MM.1S (cell line): ENCODE data around the gene JAM2.
"Not testable (repeated sequence)": the region's sequence is repeated elsewhere in the genome, so short reads cannot be mapped to it uniquely, and the experiment has no call there.

Experiments
- DNase-seq: peaks from one replicate; pipeline ENCODE4 v3.0.0-alpha.2; 2015
- H2AFZ ChIP-seq: fragments of 300-600 bp; sonication (generic); 2 replicates; pipeline ENCODE4 v1.6.0; 2016; ENCODE audit warnings: antibody characterized with exemption, low read length
- H3F3A ChIP-seq: fragments of 300-600 bp; sonication (generic); 2 replicates; pipeline ENCODE4 v1.6.1; 2016; ENCODE audit warnings: mild to moderate bottlenecking, antibody characterized with exemption, low read length, moderate library complexity, mixed read lengths; ENCODE audit not compliant: insufficient read depth
- H3K27ac ChIP-seq: fragments of 300-600 bp; sonication (generic); 2 replicates; pipeline ENCODE4 v1.5.1; 2016; ENCODE audit warnings: mild to moderate bottlenecking, low read length
- H3K27me3 ChIP-seq: fragments of 300-600 bp; sonication (generic); replicated peaks from 2 replicates; pipeline ENCODE4 v1.6.0; 2016; ENCODE audit warnings: low read length; ENCODE audit not compliant: insufficient read depth
- H3K36me3 ChIP-seq: fragments of 300-600 bp; sonication (generic); replicated peaks from 2 replicates; pipeline ENCODE4 v1.6.1; 2016; ENCODE audit warnings: mild to moderate bottlenecking, low read length, mixed read lengths; ENCODE audit not compliant: insufficient read depth
- H3K4me1 ChIP-seq: fragments of 300-600 bp; sonication (generic); 2 replicates; pipeline ENCODE4 v1.6.1; 2016; ENCODE audit warnings: low read length, mixed read lengths
- H3K4me2 ChIP-seq: fragments of 300-600 bp; sonication (generic); 2 replicates; pipeline ENCODE4 v1.6.0; 2016; ENCODE audit warnings: low read depth, low read length
- H3K4me3 ChIP-seq: fragments of 300-600 bp; sonication (generic); 2 replicates; pipeline ENCODE4 v1.5.1; 2016; ENCODE audit warnings: low read length, mixed read lengths
- H3K79me2 ChIP-seq: fragments of 300-600 bp; sonication (generic); 2 replicates; pipeline ENCODE4 v1.6.1; 2016; ENCODE audit warnings: mixed run types, low read length, mixed read lengths
- H3K9ac ChIP-seq: fragments of 300-600 bp; sonication (generic); 2 replicates; pipeline ENCODE4 v1.6.1; 2016; ENCODE audit warnings: low read length, mixed read lengths
- H3K9me2 ChIP-seq: fragments of 300-600 bp; sonication (generic); replicated peaks from 2 replicates; pipeline ENCODE4 v1.6.1; 2016; ENCODE audit warnings: mild to moderate bottlenecking, low read length, mixed read lengths; ENCODE audit not compliant: insufficient read depth
- H3K9me3 ChIP-seq: fragments of 300-600 bp; sonication (generic); replicated peaks from 2 replicates; pipeline ENCODE4 v1.6.1; 2016; ENCODE audit warnings: mild to moderate bottlenecking, low read length, mixed read lengths; ENCODE audit not compliant: insufficient read depth
- H4K20me1 ChIP-seq: fragments of 300-600 bp; sonication (generic); 2 replicates; pipeline ENCODE4 v1.6.1; 2016; ENCODE audit warnings: mild to moderate bottlenecking, low read length, moderate library complexity, mixed read lengths; ENCODE audit not compliant: insufficient read depth
- CTCF ChIP-seq: fragments of 300-600 bp; sonication (generic); IDR thresholded peaks from 2 replicates; pipeline ENCODE4 v1.5.1; 2016; ENCODE audit warnings: antibody characterized with exemption, low read length, mixed read lengths
- EZH2 ChIP-seq: fragments of 300-600 bp; sonication (generic); optimal IDR thresholded peaks from 2 replicates; pipeline ENCODE3; 2017; ENCODE audit warnings: low read depth, mild to moderate bottlenecking, antibody characterized with exemption, low read length, mixed read lengths
- EZH2phosphoT487 ChIP-seq: fragments of 300-600 bp; sonication (generic); IDR thresholded peaks from 2 replicates; pipeline ENCODE4 v1.6.1; 2018; ENCODE audit warnings: antibody characterized with exemption, low read length

The JAM2 gene

GRCh38 chr21:25689226-25689625, 50.2 kb downstream of the JAM2 start:
- no peaks in the 10 kb centered on the region for H4K20me1 ChIP-seq
- no peak for DNase-seq
- H3K27me3 ChIP-seq, result no peaks in the 10 kb centered on the region
- H3K4me3 ChIP-seq, result no peak overlapping the region
- TF ChIP-seq EZH2, result no peak
- H3F3A ChIP-seq, result no peaks in the 10 kb centered on the region
- H3K79me2 ChIP-seq, result no peaks in the 10 kb centered on the region
- no peak overlapping the region for H3K4me2 ChIP-seq
- H3K36me3 ChIP-seq, result no peaks in the 10 kb centered on the region
- no peaks in the 10 kb centered on the region for H3K9me2 ChIP-seq
- no peaks in the 10 kb centered on the region for H3K4me1 ChIP-seq
- no peak overlapping the region for H3K27ac ChIP-seq
- H3K9ac ChIP-seq, result no peak overlapping the region
- no peak overlapping the region for H2AFZ ChIP-seq
- H3K9me3 ChIP-seq, result no peaks in the 10 kb centered on the region

GRCh38 chr21:25691976-25692375, 52.9 kb downstream of the JAM2 start:
- TF ChIP-seq CTCF, result no peak
- no peak for TF ChIP-seq EZH2
- TF ChIP-seq EZH2phosphoT487, result no peak
- Histone ChIP-seq H3K79me2 (no peaks in the 10 kb centered on the region), H3K9me2 (no peaks in the 10 kb centered on the region), H3K4me3 (no peak overlapping the region), H2AFZ (no peak overlapping the region), H3K36me3 (no peaks in the 10 kb centered on the region), H3K4me2 (no peak overlapping the region), H4K20me1 (no peaks in the 10 kb centered on the region), H3K27me3 (no peaks in the 10 kb centered on the region), H3K9me3 (no peaks in the 10 kb centered on the region), H3K9ac (no peak overlapping the region), H3K4me1 (no peaks in the 10 kb centered on the region), H3F3A (no peaks in the 10 kb centered on the region), H3K27ac (no peak overlapping the region)
- no peak for DNase-seq

GRCh38 chr21:25695461-25695860, 56.4 kb downstream of the JAM2 start:
- not testable (repeated sequence) for H3K9ac ChIP-seq, H3K4me1 ChIP-seq, H3K9me2 ChIP-seq, H3K27me3 ChIP-seq, H3K4me2 ChIP-seq, H4K20me1 ChIP-seq, H3K79me2 ChIP-seq, H2AFZ ChIP-seq, H3K4me3 ChIP-seq, H3K9me3 ChIP-seq, DNase-seq, H3K27ac ChIP-seq, H3F3A ChIP-seq, H3K36me3 ChIP-seq

- Histone ChIP-seq H3K4me2 (no peak overlapping the region), H3K9me3 (no peaks in the 10 kb centered on the region), H3K4me3 (no peak overlapping the region), H2AFZ (no peak overlapping the region), H4K20me1 (no peaks in the 10 kb centered on the region), H3K9me2 (no peaks in the 10 kb centered on the region), H3K9ac (no peak overlapping the region), H3K27ac (no peak overlapping the region), H3K27me3 (no peaks in the 10 kb centered on the region), H3K36me3 (no peaks in the 10 kb centered on the region), H3K4me1 (peaks cover 5% of the 10 kb centered on the region; the same call in 1 of the 2 replicates), H3F3A (no peaks in the 10 kb centered on the region), H3K79me2 (no peaks in the 10 kb centered on the region)
- peak; percentile 33 for DNase-seq
- TF ChIP-seq EZH2phosphoT487, result no peak
- TF ChIP-seq CTCF, result no peak
Measured at GRCh38 chr21:25700741-25701140, 61.7 kb downstream of the JAM2 start.
